Measurements from ENCODE around the gene NDP.

The NDP gene

GRCh38 chrX:43910012-43910411, 63.2 kb downstream of the NDP start:
- no peak for TF ChIP-seq CTCF (conservative IDR thresholded peaks at IDR 0.05; ENCODE audit: low read depth, low read length)
- H2AFZ ChIP-seq (ENCODE audit: low read depth): no peak overlapping the region
- H3K79me2 ChIP-seq (ENCODE audit: insufficient read depth, low read depth): no peaks in the 10 kb centered on the region
- H4K20me1 ChIP-seq (ENCODE audit: insufficient read depth): no peaks in the 10 kb centered on the region
- H3K4me1 ChIP-seq (ENCODE audit: low read depth, poor library complexity, severe bottlenecking): no peaks in the 10 kb centered on the region
- H3K9ac ChIP-seq: no peak overlapping the region
- no peaks in the 10 kb centered on the region for H3K27me3 ChIP-seq (ENCODE audit: insufficient read depth, low read depth)
- no peak overlapping the region for H3K27ac ChIP-seq
- H3K4me3 ChIP-seq (IDR thresholded peaks at IDR 0.05; ENCODE audit: insufficient read depth, low read depth, low read length): no peak overlapping the region
- no peak overlapping the region for H3K4me2 ChIP-seq
- no peaks in the 10 kb centered on the region for H3K36me3 ChIP-seq (ENCODE audit: insufficient read depth)

- no peaks in the 10 kb centered on the region for H4K20me1 ChIP-seq (ENCODE audit: insufficient read depth)
- H3K4me2 ChIP-seq: no peak overlapping the region
- no peak overlapping the region for H3K27ac ChIP-seq
- no peaks in the 10 kb centered on the region for H3K27me3 ChIP-seq (ENCODE audit: insufficient read depth, low read depth)
- no peak for TF ChIP-seq CTCF (conservative IDR thresholded peaks at IDR 0.05; ENCODE audit: low read depth, low read length)
- no peak overlapping the region for H2AFZ ChIP-seq (ENCODE audit: low read depth)
- no peak overlapping the region for H3K9ac ChIP-seq
- H3K4me1 ChIP-seq (ENCODE audit: low read depth, poor library complexity, severe bottlenecking): no peaks in the 10 kb centered on the region
- H3K4me3 ChIP-seq (IDR thresholded peaks at IDR 0.05; ENCODE audit: insufficient read depth, low read depth, low read length): no peak overlapping the region
- H3K79me2 ChIP-seq (ENCODE audit: insufficient read depth, low read depth): no peaks in the 10 kb centered on the region
- H3K36me3 ChIP-seq (ENCODE audit: insufficient read depth): no peaks in the 10 kb centered on the region
Observed at GRCh38 chrX:43909141-43909540, 64.0 kb downstream of the NDP start.

- Histone ChIP-seq H3K4me1 (ENCODE audit: low read depth, poor library complexity, severe bottlenecking) (no peaks in the 10 kb centered on the region), H3K79me2 (ENCODE audit: insufficient read depth, low read depth) (no peaks in the 10 kb centered on the region), H3K27me3 (ENCODE audit: insufficient read depth, low read depth) (no peaks in the 10 kb centered on the region), H3K4me3 (IDR thresholded peaks at IDR 0.05; ENCODE audit: insufficient read depth, low read depth, low read length) (no peak overlapping the region), H3K4me2 (no peak overlapping the region), H2AFZ (ENCODE audit: low read depth) (no peak overlapping the region), H3K27ac (no peak overlapping the region), H4K20me1 (ENCODE audit: insufficient read depth) (no peaks in the 10 kb centered on the region), H3K36me3 (ENCODE audit: insufficient read depth) (no peaks in the 10 kb centered on the region), H3K9ac (no peak overlapping the region)
- no peak for TF ChIP-seq CTCF (conservative IDR thresholded peaks at IDR 0.05; ENCODE audit: low read depth, low read length)
Observed at GRCh38 chrX:43899878-43900815, 73.0 kb downstream of the NDP start.

All from KMS-11 (cell line).